B cell (primary cell): Measurements from ENCODE around the gene GRID1. TPM values are rescaled to one million over a fixed set of nuclear protein-coding genes. Genes with fewer than 3 reads are reported as not detected.

ENCODE experiments used
- ATAC-seq: fragments of 200-7000 bp; cut with Tn5 transposase; one replicate; pipeline ENCODE4 v1.10.0; 2021; ENCODE audit warnings: low read depth, mild to moderate bottlenecking, moderate number of reproducible peaks, moderate library complexity
- CTCF ChIA-PET: fragments of 350-600 bp; sonication (Branson Sonifier 250); formaldehyde crosslinking; loops from one replicate; lab custom pipeline; 2021; ENCODE audit warnings: antibody characterized with exemption, inconsistent platforms; lab: Charles Lee
- POLR2A ChIA-PET: fragments of 350-600 bp; sonication (Branson Sonifier 250); formaldehyde crosslinking; loops from one replicate; lab custom pipeline; 2021; ENCODE audit warnings: antibody characterized with exemption; lab: Charles Lee
- DNase-seq: peaks from one replicate; pipeline ENCODE4 v3.0.0; 2013
- H2AFZ ChIP-seq: 2 replicates; pipeline ENCODE4 v1.6.1; 2012; ENCODE audit warnings: mild to moderate bottlenecking, low read depth, low read length; ENCODE audit not compliant: insufficient read depth, poor library complexity, severe bottlenecking
- H3K27ac ChIP-seq, 2 donors: 1 replicate in 1 of 2; 2 replicates in 1 of 2; pipeline ENCODE4 v1.5.1; 2012 to 2013; ENCODE audit warnings: low read length in 2 of 2, mild to moderate bottlenecking in 2 of 2, moderate library complexity in 1 of 2
- H3K27me3 ChIP-seq, 4 experiments: fragments of 200-600 bp in 1 of 4; sonication (generic) in 1 of 4; replicated peaks in 1 of 4; 1 replicate in 2 of 4; 2 replicates in 2 of 4; pipeline versions ENCODE4 v1.6.1 to v1.7.0; 2013 to 2016; ENCODE audit warnings: low read length in 3 of 4, mild to moderate bottlenecking in 2 of 4, mixed read lengths in 1 of 4, moderate library complexity in 1 of 4; ENCODE audit not compliant: insufficient read depth in 4 of 4, control insufficient read depth in 3 of 4; ENCODE audit errors: control extremely low read depth in 1 of 4
- H3K36me3 ChIP-seq, 2 experiments: replicated peaks in 1 of 2; 1 replicate in 1 of 2; 2 replicates in 1 of 2; pipeline versions ENCODE4 v1.6.1 to v1.7.1; 2013; ENCODE audit warnings: low read length in 1 of 2; ENCODE audit not compliant: insufficient read depth in 2 of 2, control insufficient read depth in 1 of 2; ENCODE audit errors: control extremely low read depth in 1 of 2, extremely low read depth in 1 of 2
- H3K4me1 ChIP-seq, 2 donors: fragments of 200-600 bp in 1 of 2; sonication (generic) in 1 of 2; 1 replicate in 1 of 2; 2 replicates in 1 of 2; pipeline versions ENCODE4 v1.5.1 to v1.6.1; 2013 to 2017; ENCODE audit warnings: low read length in 2 of 2; ENCODE audit not compliant: control insufficient read depth in 2 of 2, insufficient read depth in 2 of 2
- H3K4me2 ChIP-seq: replicated peaks from 2 replicates; pipeline ENCODE3; 2012; ENCODE audit warnings: mild to moderate bottlenecking, low read depth, low read length; ENCODE audit not compliant: poor library complexity, severe bottlenecking
- H3K4me3 ChIP-seq, 5 experiments: fragments of 200-600 bp in 1 of 5; sonication (generic) in 1 of 5; 1 replicate in 3 of 5; 2 replicates in 2 of 5; pipeline versions ENCODE4 v1.5.1 to v1.7.0; 2011 to 2016; ENCODE audit warnings: low read length in 4 of 5, mild to moderate bottlenecking in 4 of 5, low read depth in 2 of 5, control low read depth in 1 of 5, moderate library complexity in 1 of 5; ENCODE audit not compliant: insufficient read depth in 1 of 5; ENCODE audit errors: control extremely low read depth in 1 of 5, extremely low read depth in 1 of 5
- H3K79me2 ChIP-seq: fragments of 200-600 bp; sonication (generic); one replicate; pipeline ENCODE4 v1.6.0; 2016; ENCODE audit warnings: low read length; ENCODE audit not compliant: control insufficient read depth, insufficient read depth
- H3K9ac ChIP-seq: fragments of 200-600 bp; sonication (generic); 2 replicates; pipeline ENCODE4 v1.6.1; 2017; ENCODE audit warnings: mild to moderate bottlenecking, low read length, moderate library complexity
- H3K9me3 ChIP-seq, 3 donors: one replicate each; pipeline versions ENCODE4 v1.6.1 to v1.7.1; 2013; ENCODE audit warnings: low read length in 2 of 3; ENCODE audit not compliant: control insufficient read depth in 2 of 3, insufficient read depth in 1 of 3; ENCODE audit errors: control extremely low read depth in 1 of 3
- H4K20me1 ChIP-seq: 2 replicates; pipeline ENCODE4 v1.6.0; 2012; ENCODE audit warnings: mild to moderate bottlenecking, low read length; ENCODE audit not compliant: insufficient read depth, control insufficient read depth, poor library complexity, severe bottlenecking
- H3K27ac Mint-ChIP-seq: one replicate; pipeline ENCODE4 v1.8.0; 2021; ENCODE audit warnings: mixed read lengths
- H3K27me3 Mint-ChIP-seq: one replicate; pipeline ENCODE4 v1.8.0; 2021; ENCODE audit warnings: mixed read lengths
- H3K4me1 Mint-ChIP-seq: one replicate; pipeline ENCODE4 v1.8.0; 2021; ENCODE audit warnings: mixed read lengths
- H3K4me3 Mint-ChIP-seq: one replicate; pipeline ENCODE4 v1.8.0; 2021; ENCODE audit warnings: mixed read lengths
- H3K9me3 Mint-ChIP-seq: one replicate; pipeline ENCODE4 v1.8.0; 2022; ENCODE audit warnings: mixed read lengths; ENCODE audit not compliant: insufficient read depth
- CTCF ChIP-seq: fragments of 200-600 bp; IDR thresholded peaks from one replicate; pipeline ENCODE4 v1.8.0; 2022; ENCODE audit warnings: antibody characterized with exemption, mild to moderate bottlenecking
- EZH2 ChIP-seq: IDR thresholded peaks from 2 replicates; pipeline ENCODE4 v1.6.1; 2012; ENCODE audit warnings: borderline replicate concordance, low read depth, mild to moderate bottlenecking, moderate library complexity, low read length; ENCODE audit not compliant: insufficient read depth, poor library complexity, severe bottlenecking
- WGBS: methylation state at CpG from one replicate; pipeline ENCODE4 v1.1.5; 2013; ENCODE audit warnings: missing lambda C conversion rate; ENCODE audit not compliant: insufficient coverage; 5-methylcytosine and 5-hydroxymethylcytosine counted together
- intact Hi-C: fragments of 100-400 bp; cut with micrococcal nuclease; formaldehyde crosslinking; loops from one replicate; pipeline ENCODE4 v1.10.0; 2022
- polyA plus RNA-seq: library from polyadenylated mRNA; depleted of rRNA; stranded (reverse); fragments of >200 nt; gene quantifications from 2 replicates; pipeline ENCODE4 v1.2.3, GENCODE V29; 2012
- total RNA-seq, 2 donors: library from RNA; stranded (reverse); fragments of 120-200 nt in 1 of 2; gene quantifications; 1 replicate in 1 of 2; 2 replicates in 1 of 2; pipeline versions ENCODE4 v1.2.3 to v1.2.4, GENCODE V29; 2013 to 2022

Gene GRID1
- total and polyA plus RNA-seq, 2 donors (not counting 1 experiment from before 2014, with no cell fraction given): not detected

GRCh38 chr10:86197166-86197790, 169.3 kb downstream of the GRID1 start:
- TF ChIP-seq EZH2 (no peak), CTCF (no peak)
- H3K9me3 Mint-ChIP-seq: no peaks in the 10 kb centered on the region

GRCh38 chr10:86195521-86196157, 171.0 kb downstream of the GRID1 start:
- no peak for DNase-seq
- Histone ChIP-seq H3K4me1 (no peaks in the 10 kb centered on the region), H2AFZ (no peak overlapping the region), H3K27me3 (peaks cover 0 to 3% (median 1%) of the 10 kb centered on the region in 4 experiments), H3K27ac (no peak overlapping the region), H3K79me2 (no peaks in the 10 kb centered on the region), H3K4me2 (no peak overlapping the region), H3K36me3 (no peaks in the 10 kb centered on the region), H4K20me1 (no peaks in the 10 kb centered on the region), H3K9ac (no peak overlapping the region), H3K9me3 (peaks cover 0 to 3% (median 0%) of the 10 kb centered on the region in 3 donors), H3K4me3 (no peak overlapping the region)
- ATAC-seq: no peak
- no peaks in the 10 kb centered on the region for H3K4me1 Mint-ChIP-seq
- H3K27me3 Mint-ChIP-seq: peaks cover 21% of the 10 kb centered on the region
- intact Hi-C loops: no loop called here
- POLR2A ChIA-PET: no interaction called here
- 82% methylated on average over 13 of the region's 14 CpGs for WGBS
- TF ChIP-seq EZH2 (no peak), CTCF (no peak)
- CTCF ChIA-PET: no interaction called here
- no peak overlapping the region for H3K27ac Mint-ChIP-seq
- no peaks in the 10 kb centered on the region for H3K9me3 Mint-ChIP-seq
- H3K4me3 Mint-ChIP-seq: no peak overlapping the region

More at GRCh38 chr10:86197166-86197790, 169.3 kb downstream of the GRID1 start:
- Histone ChIP-seq H3K36me3 (no peaks in the 10 kb centered on the region), H3K27me3 (peaks cover 0 to 3% (median 1%) of the 10 kb centered on the region in 4 experiments), H4K20me1 (no peaks in the 10 kb centered on the region), H3K4me1 (no peaks in the 10 kb centered on the region), H3K4me2 (no peak overlapping the region), H3K79me2 (no peaks in the 10 kb centered on the region), H2AFZ (no peak overlapping the region), H3K9ac (no peak overlapping the region), H3K27ac (no peak overlapping the region), H3K4me3 (no peak overlapping the region), H3K9me3 (peaks cover 0 to 3% (median 0%) of the 10 kb centered on the region in 3 donors)
- ChIA-PET POLR2A (no interaction called here), CTCF (no interaction called here)
- Mint-ChIP-seq H3K27me3 (peaks cover 21% of the 10 kb centered on the region), H3K27ac (no peak overlapping the region), H3K4me1 (no peaks in the 10 kb centered on the region), H3K4me3 (no peak overlapping the region)
- ATAC-seq (no peak), DNase-seq (no peak)
- 67% methylated on average over 7 of the region's 15 CpGs for WGBS
- intact Hi-C loops: no loop called here
